Liver (tissue), 9 donors: ENCODE results near the gene RAD54L2. TPM values are rescaled to one million over a fixed set of nuclear protein-coding genes. Genes with fewer than 3 reads are reported as not detected.
"Not testable (repeated sequence)": the region's sequence is repeated elsewhere in the genome, so short reads cannot be mapped to it uniquely, and the experiment has no call there.

Experiments
- DNase-seq: peaks from one replicate; pipeline ENCODE4 v3.0.0-alpha.2; 2017; ENCODE audit warnings: low spot score
- H3K27ac ChIP-seq, 2 donors: one replicate each; pipeline ENCODE4 v1.7.0; 2013; ENCODE audit warnings: inconsistent platforms in 2 of 2, low read length in 2 of 2, control low read depth in 1 of 2, low read depth in 1 of 2, mild to moderate bottlenecking in 1 of 2
- H3K27me3 ChIP-seq, 4 donors: one replicate each; pipeline versions ENCODE4 v1.6.1 to v1.7.0; 2013; ENCODE audit warnings: low read length in 3 of 4, inconsistent platforms in 1 of 4, mild to moderate bottlenecking in 1 of 4, moderate library complexity in 1 of 4; ENCODE audit not compliant: control insufficient read depth in 4 of 4, insufficient read depth in 4 of 4
- H3K36me3 ChIP-seq, 4 donors: one replicate each; pipeline versions ENCODE4 v1.6.1 to v1.7.0; 2013; ENCODE audit warnings: low read length in 3 of 4, mild to moderate bottlenecking in 3 of 4, low read depth in 1 of 4, moderate library complexity in 1 of 4; ENCODE audit not compliant: control insufficient read depth in 4 of 4, insufficient read depth in 3 of 4
- H3K4me1 ChIP-seq, 4 donors: one replicate each; pipeline versions ENCODE4 v1.6.1 to v1.7.0; 2013; ENCODE audit warnings: low read length in 3 of 4, mild to moderate bottlenecking in 3 of 4, moderate library complexity in 1 of 4; ENCODE audit not compliant: control insufficient read depth in 4 of 4, insufficient read depth in 4 of 4
- H3K4me3 ChIP-seq, 3 donors: one replicate each; pipeline versions ENCODE4 v1.6.1 to v1.7.0; 2013; ENCODE audit warnings: low read length in 3 of 3, control low read depth in 1 of 3, low read depth in 1 of 3, mild to moderate bottlenecking in 1 of 3
- H3K9ac ChIP-seq, 2 donors: one replicate each; pipeline ENCODE4 v1.7.0; 2013; ENCODE audit warnings: low read length in 2 of 2, mild to moderate bottlenecking in 2 of 2, moderate library complexity in 2 of 2, control low read depth in 1 of 2, low read depth in 1 of 2
- H3K9me3 ChIP-seq, 4 donors: one replicate each; pipeline versions ENCODE4 v1.6.1 to v1.7.0; 2013; ENCODE audit warnings: low read length in 3 of 4; ENCODE audit not compliant: control insufficient read depth in 4 of 4
- CTCF ChIP-seq: fragments of 150-350 bp; IDR thresholded peaks from 2 replicates; pipeline ENCODE4 v1.5.1; 2017; ENCODE audit warnings: improper control_type of control experiment, low read depth, low read length; ENCODE audit not compliant: missing input control
- GABPA ChIP-seq, 2 donors: IDR thresholded peaks in 1 of 2; conservative IDR thresholded peaks in 1 of 2; 2 replicates each; pipeline ENCODE4 v1.6.1; 2016; ENCODE audit warnings: antibody characterized with exemption in 2 of 2, mild to moderate bottlenecking in 1 of 2, moderate library complexity in 1 of 2
- HNF4A ChIP-seq, 2 donors: conservative IDR thresholded peaks; 2 replicates each; pipeline ENCODE4 v1.6.1; 2016; ENCODE audit warnings: antibody characterized with exemption in 2 of 2, mild to moderate bottlenecking in 2 of 2
- JUND ChIP-seq, 2 donors: IDR thresholded peaks; 2 replicates each; pipeline ENCODE4 v1.6.1; 2016; ENCODE audit warnings: antibody characterized with exemption in 2 of 2
- MAX ChIP-seq: IDR thresholded peaks from 2 replicates; pipeline ENCODE4 v1.6.1; 2016; ENCODE audit warnings: antibody characterized with exemption
- NR2F2 ChIP-seq: IDR thresholded peaks from 2 replicates; pipeline ENCODE4 v1.6.1; 2016; ENCODE audit warnings: antibody characterized with exemption
- RXRA ChIP-seq, 2 donors: IDR thresholded peaks; 2 replicates each; pipeline ENCODE4 v1.6.1; 2017 to 2018; ENCODE audit warnings: antibody characterized with exemption in 2 of 2, mild to moderate bottlenecking in 1 of 2
- SP1 ChIP-seq: IDR thresholded peaks from 2 replicates; pipeline ENCODE4 v1.6.1; 2018; ENCODE audit warnings: antibody characterized with exemption, mild to moderate bottlenecking
- TAF1 ChIP-seq: conservative IDR thresholded peaks from 2 replicates; pipeline ENCODE4 v1.6.1; 2016; ENCODE audit warnings: antibody characterized with exemption, mild to moderate bottlenecking
- YY1 ChIP-seq: IDR thresholded peaks from 2 replicates; pipeline ENCODE4 v1.6.1; 2016; ENCODE audit warnings: antibody characterized with exemption, mild to moderate bottlenecking
- ZBTB33 ChIP-seq: IDR thresholded peaks from 2 replicates; pipeline ENCODE4 v1.6.1; 2016; ENCODE audit warnings: antibody characterized with exemption
- WGBS: extraction: QIAGEN DNeasy Blood & Tissue Kit; methylation state at CpG from one replicate; pipeline ENCODE4 v1.1.7; 2013; 5-methylcytosine and 5-hydroxymethylcytosine counted together
- polyA plus RNA-seq, 2 donors: library from polyadenylated mRNA; stranded (reverse) in 1 of 2; unstranded in 1 of 2; fragments of 200-250 nt in 1 of 2; fragments of >200 nt in 1 of 2; fragmentation: Nextera tagmentation in 1 of 2; extraction: Ambion mirVana in 1 of 2; gene quantifications; one replicate each; pipeline versions ENCODE4 v1.2.1 to v1.2.3, GENCODE V29; 2013 to 2015
- total RNA-seq, 2 donors: library from RNA; depleted of rRNA; stranded (reverse); fragments of >200 nt; gene quantifications; one replicate each; pipeline ENCODE4 v1.2.3, GENCODE V29; 2014
- donor health status: healthy.
- donor health status: healthy.
- donor health status: healthy.
- donor health status: healthy.
- donor health status: healthy.

The RAD54L2 gene
- total and polyA plus RNA-seq, 4 donors, result 1.9 to 25.1 (median 8.0) TPM

- not testable (repeated sequence) for H3K4me3 ChIP-seq, H3K4me1 ChIP-seq, H3K27ac ChIP-seq, H3K27me3 ChIP-seq, H3K9ac ChIP-seq, DNase-seq, H3K9me3 ChIP-seq, H3K36me3 ChIP-seq
- WGBS, result 88% methylated on average over 5 of the region's 5 CpGs
Measured at GRCh38 chr3:51520906-51521730, 17.4 kb upstream of the RAD54L2 start.

DNA sequence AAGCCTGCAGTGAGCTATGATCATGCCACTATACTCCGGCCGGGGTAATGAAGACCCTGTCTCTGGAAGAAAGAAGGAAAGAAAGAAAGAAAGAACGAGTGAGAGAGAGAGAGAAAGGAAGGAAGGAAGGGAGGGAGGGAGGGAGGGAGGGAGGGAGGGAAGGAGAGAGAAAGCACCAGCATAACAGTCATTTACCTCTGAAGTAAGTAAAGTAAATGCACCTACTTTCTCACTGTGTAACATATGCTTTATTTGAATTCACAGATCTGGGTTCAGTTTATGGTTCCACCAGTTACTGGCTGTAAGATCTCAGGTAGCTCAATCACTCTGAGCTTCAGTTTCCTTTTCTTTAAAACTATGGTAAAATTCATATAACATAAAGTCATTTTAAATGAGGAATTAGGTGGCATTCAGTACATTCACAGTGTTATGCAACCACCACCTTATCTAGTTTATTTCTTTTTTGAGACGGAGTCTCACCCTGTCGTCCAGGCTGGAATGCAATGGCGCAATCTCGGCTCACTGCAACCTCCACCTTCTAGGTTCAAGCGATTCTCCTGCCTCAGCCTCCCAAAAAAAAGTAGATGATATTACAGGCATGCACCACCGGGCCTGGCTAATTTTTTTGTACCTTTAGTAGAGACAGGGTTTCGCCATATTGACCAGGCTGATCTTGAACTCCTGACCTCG is 16.1 kb upstream of the RAD54L2 start:
- no peak for DNase-seq
- no peaks in the 10 kb centered on the region for H3K27me3 ChIP-seq
- H3K9ac ChIP-seq, result no peak overlapping the region
- H3K36me3 ChIP-seq, result no peaks in the 10 kb centered on the region
- no peak overlapping the region for H3K27ac ChIP-seq
- H3K4me1 ChIP-seq, result peaks cover 0 to 2% (median 0%) of the 10 kb centered on the region in 4 donors
- WGBS, result 75% methylated on average over 11 of the region's 11 CpGs
- TF ChIP-seq NR2F2 (no peak), CTCF (no peak)
- no peak overlapping the region for H3K4me3 ChIP-seq
- no peaks in the 10 kb centered on the region for H3K9me3 ChIP-seq

- not testable (repeated sequence) for H3K4me3 ChIP-seq, H3K27ac ChIP-seq, H3K4me1 ChIP-seq, DNase-seq, H3K36me3 ChIP-seq, H3K9me3 ChIP-seq, H3K9ac ChIP-seq, H3K27me3 ChIP-seq
- WGBS, result 92% methylated on average over 6 of the region's 6 CpGs
Measured at GRCh38 chr3:51524874-51525273, 13.6 kb upstream of the RAD54L2 start.

DNA sequence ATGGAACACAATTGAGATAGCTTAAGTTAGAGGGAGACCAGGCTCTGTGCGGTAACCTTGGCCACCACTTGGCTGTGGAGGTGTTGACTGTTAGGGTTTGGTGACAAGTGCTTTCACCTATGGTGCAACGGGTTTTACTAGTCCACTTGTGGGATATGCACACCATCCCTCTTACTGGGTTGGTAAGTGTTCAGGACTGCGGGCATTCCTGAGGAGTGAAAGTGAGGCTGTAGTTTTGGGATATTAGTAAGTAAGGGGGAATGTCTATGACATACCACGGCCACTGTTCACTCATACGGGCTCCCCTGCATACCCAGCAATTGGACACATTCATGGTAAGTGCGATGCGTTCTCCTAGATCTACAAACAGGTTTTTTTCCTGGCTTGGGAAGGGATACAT is 8.0 kb upstream of the RAD54L2 start:
- Histone ChIP-seq H3K9me3 (no peaks in the 10 kb centered on the region), H3K27me3 (no peaks in the 10 kb centered on the region), H3K4me3 (no peak overlapping the region), H3K36me3 (no peaks in the 10 kb centered on the region), H3K27ac (no peak overlapping the region), H3K4me1 (peaks cover 0 to 2% (median 0%) of the 10 kb centered on the region in 4 donors), H3K9ac (no peak overlapping the region)
- WGBS, result 91% methylated on average over 7 of the region's 7 CpGs
- DNase-seq, result no peak
- TF ChIP-seq TAF1 (no peak), CTCF (no peak), SP1 (no peak), NR2F2 (no peak), JUND (IDR thresholded peaks at IDR 0.05) (no peak), GABPA (IDR thresholded peaks at IDR 0.05 in 1 of 2, conservative IDR thresholded peaks at IDR 0.05 in 1 of 2) (no peak), ZBTB33 (no peak), MAX (no peak), YY1 (no peak), HNF4A (conservative IDR thresholded peaks at IDR 0.05) (no peak), RXRA (IDR thresholded peaks at IDR 0.05) (no peak)
